ENCODE measurements around the gene ZSCAN30. TPM values are rescaled to one million over a fixed set of nuclear protein-coding genes. Genes with fewer than 3 reads are reported as not detected.
A peak's percentile ranks its signal among the peaks of the same experiment; 100 is the strongest.
"Not testable (repeated sequence)": the region's sequence is repeated elsewhere in the genome, so short reads cannot be mapped to it uniquely, and the experiment has no call there.

The ZSCAN30 gene
- total RNA-seq, 1 experiment from 2014 or later: 8.1 TPM

DNA sequence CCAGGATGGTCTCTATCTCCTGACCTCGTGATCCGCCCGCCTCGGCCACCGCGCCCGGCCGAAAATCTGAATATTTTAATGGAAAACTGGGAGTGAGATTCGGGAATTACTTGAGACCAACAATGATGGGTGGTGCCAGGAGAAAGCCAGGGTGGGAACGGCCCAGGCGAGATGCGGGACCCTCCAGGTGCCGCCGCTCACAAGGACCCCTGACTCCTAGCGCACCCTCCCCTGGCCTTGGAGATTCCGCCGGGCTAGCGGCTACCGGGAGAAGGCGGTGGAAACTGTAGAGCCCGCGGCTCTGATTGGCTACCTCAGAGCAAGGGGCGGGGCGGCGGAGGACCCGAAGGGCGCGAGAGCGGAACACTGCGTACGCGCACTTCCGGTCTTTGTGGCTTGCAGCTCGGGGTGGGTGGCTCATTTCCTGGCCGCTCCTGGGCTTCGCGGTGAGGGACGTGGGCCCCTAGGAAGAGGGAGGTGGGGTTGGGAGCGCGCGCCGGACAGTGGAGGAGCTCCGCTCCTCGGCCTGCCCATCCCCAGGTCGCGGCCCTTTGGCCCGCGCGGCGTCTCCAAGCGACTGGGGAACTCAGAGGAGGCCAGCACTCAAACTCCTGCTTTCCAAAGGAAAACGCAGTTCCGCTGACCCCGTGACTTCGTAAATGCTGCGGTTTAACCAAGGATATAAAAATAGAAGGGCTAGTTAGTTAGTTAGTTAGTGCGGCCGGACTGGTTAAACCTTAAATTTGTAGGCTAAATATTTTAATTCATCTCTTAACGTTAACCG, 49.2 kb downstream of the ZSCAN30 start, which contains the start of gene ZNF397:
Gene ZNF397, plus strand, starts transcription at position 371 of the 784 bp plus-strand sequence. CDS start 1,437 bp downstream, outside the sequence.
- DNase-seq (ENCODE audit: extremely low read depth, low read depth): peak; percentile 91

DNA sequence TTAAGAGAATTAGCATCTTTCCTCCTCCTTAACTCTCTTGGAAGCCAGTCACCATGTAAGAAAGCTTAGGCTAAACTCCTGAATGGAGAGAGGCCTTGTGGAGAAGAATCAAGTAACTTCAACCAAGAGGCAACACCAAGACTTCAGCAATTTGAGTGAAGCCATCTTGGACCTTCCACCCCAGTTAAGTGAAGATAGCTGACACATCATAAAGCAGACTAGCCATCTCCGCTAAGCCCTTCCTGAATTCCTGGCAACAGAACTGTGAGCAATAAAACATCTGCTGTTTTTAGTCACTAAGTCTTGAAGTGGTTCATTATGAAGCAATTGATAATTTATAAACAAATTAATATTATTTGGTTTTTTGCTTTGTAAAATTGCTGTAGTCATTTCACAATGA, 50.7 kb downstream of the ZSCAN30 start:
- no peak for DNase-seq (ENCODE audit: extremely low read depth, low read depth)

GRCh38 chr18:35236571-35237363, 53.3 kb downstream of the ZSCAN30 start:
- no peak for DNase-seq (ENCODE audit: extremely low read depth, low read depth)

DNA sequence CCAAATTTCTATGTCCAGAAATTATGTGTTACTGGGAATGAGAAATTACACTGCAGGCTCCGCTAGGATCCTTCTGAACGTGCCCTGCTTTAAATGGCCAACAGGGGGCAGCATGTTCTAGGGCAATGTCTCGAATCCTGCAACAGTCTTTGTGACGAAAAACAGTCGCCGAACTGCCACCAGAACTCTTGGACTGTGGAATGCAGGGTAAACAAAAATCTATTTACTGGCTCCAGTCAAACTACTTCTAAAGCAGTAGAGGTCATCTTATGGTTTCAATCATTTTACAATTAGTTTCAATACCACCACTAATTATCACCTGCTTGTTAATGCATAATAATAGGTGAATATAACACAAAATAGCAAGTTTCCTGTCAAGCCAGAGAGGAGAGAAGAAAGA, 59.0 kb downstream of the ZSCAN30 start:
- peak; percentile 71 for DNase-seq (ENCODE audit: extremely low read depth, low read depth)

DNA sequence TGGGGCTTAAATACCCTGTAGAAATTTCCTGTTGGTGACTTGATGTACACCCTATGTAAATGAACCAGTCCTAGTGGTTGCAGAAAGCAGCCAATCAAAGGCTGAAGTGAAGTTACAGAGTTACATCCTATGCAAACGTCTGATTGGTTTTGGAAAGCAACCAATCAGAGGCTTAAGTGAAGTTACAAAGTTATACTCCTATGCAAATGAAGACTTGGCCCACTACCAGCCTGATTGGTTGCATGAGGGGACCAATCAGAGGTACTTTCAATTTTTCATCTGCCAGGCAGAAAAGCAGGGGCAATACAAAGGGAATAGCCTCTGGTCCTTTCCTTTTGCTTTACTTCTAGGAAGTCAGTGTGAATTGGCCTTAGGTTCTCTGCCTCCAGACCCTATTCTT, 62.8 kb downstream of the ZSCAN30 start:
- DNase-seq (ENCODE audit: extremely low read depth, low read depth): no peak

- no peak for DNase-seq (ENCODE audit: extremely low read depth, low read depth)
Measured at GRCh38 chr18:35223797-35224196, 66.2 kb downstream of the ZSCAN30 start.

DNA sequence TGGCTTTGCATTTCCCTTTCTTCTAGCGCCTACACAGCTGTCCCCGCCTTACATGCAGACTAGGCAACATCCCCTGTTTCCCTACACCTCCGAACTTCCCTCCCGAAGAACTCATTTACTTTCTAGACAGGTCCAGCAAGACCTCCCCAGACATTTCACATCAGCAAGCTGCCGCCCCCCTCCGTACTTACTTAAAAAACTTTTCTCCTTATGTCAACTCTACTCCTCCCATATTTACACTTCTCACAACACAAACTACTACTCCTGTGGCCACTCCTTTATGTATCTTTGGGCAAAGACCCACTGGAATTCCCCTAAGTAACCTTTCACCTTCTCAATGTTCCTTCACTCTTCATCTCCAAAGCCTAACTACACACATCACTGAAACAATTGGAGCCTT, 69.6 kb downstream of the ZSCAN30 start:
- no peak for DNase-seq (ENCODE audit: extremely low read depth, low read depth)

- not testable (repeated sequence) for DNase-seq (ENCODE audit: extremely low read depth, low read depth)
Measured at GRCh38 chr18:35219331-35219730, 70.7 kb downstream of the ZSCAN30 start.

DNA sequence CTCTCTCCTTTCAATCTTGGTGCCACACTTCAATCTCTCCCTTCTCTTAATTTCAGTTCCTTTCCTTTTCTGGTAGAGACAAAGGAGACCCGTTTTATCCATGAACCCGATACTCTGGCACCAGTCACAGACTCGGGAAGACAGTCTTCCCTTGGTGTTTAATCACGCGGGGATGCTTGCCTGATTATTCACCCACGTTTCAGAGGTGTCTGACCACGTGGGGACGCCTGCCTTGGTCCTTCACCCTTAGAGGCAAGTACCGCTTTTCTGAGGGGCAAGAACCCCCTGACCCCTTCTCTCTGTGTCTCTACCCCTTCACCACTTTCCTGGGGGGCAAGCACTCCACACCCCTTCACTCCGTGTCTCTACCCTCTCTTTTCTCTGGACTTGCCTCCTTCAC, 73.4 kb downstream of the ZSCAN30 start:
- not testable (repeated sequence) for DNase-seq (ENCODE audit: extremely low read depth, low read depth)

DNA sequence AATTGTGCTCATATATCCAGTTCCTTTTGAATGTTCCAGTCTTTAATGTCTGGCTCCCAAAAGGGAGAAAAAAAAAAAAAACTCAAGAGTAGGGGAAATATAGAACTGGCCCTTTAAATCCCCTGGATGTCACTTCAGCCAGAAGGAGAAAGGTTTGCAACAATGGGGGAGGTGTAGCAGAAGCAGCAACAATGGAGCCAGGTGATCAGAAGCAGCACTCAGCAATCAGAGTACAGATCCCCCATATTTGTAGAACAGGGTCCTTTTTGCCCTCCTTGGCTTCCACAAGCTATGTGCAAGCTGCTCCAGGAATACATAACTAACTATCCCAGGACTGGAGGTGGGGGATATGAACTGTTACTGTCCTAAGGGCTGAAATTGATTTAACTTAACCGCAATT, 75.0 kb downstream of the ZSCAN30 start:
- DNase-seq (ENCODE audit: extremely low read depth, low read depth): no peak

- not testable (repeated sequence) for DNase-seq (ENCODE audit: extremely low read depth, low read depth)
Measured at GRCh38 chr18:35205746-35206458, 84.1 kb downstream of the ZSCAN30 start.

- no peak for DNase-seq (ENCODE audit: extremely low read depth, low read depth)
Measured at GRCh38 chr18:35205199-35205712, 84.8 kb downstream of the ZSCAN30 start.

- DNase-seq (ENCODE audit: extremely low read depth, low read depth): no peak
Measured at GRCh38 chr18:35203067-35203466, 87.0 kb downstream of the ZSCAN30 start.

GRCh38 chr18:35201256-35201931, 88.6 kb downstream of the ZSCAN30 start:
- DNase-seq (ENCODE audit: extremely low read depth, low read depth): no peak

Other genes starting within 250 kb of the ZSCAN30 start
- 10.5 and 12.0 TPM in 2 replicates for gene MAPRE2, start 248.8 kb downstream of the ZSCAN30 start, total RNA-seq (2014; rRNA removed; shearing (Covaris generic))
- 13.8 and 15.9 TPM in 2 replicates for gene ZNF397, start 49.2 kb downstream of the ZSCAN30 start, total RNA-seq (2014; rRNA removed; shearing (Covaris generic))
- gene ZNF24, start 54.2 kb upstream of the ZSCAN30 start, total RNA-seq (2014; rRNA removed; shearing (Covaris generic)): 24.7 and 32.9 TPM in 2 replicates
- gene ZNF396, start 87.1 kb upstream of the ZSCAN30 start, total RNA-seq (2014; rRNA removed; shearing (Covaris generic)): 1.1 and 1.2 TPM in 2 replicates
- gene INO80C, start 207.7 kb upstream of the ZSCAN30 start, total RNA-seq (2014; rRNA removed; shearing (Covaris generic)): 3.5 and 5.3 TPM in 2 replicates